Thyroid gland (tissue), 4 donors: ENCODE measurements around the gene AMMECR1. TPM values are rescaled to one million over a fixed set of nuclear protein-coding genes. Genes with fewer than 3 reads are reported as not detected.

ENCODE experiments used
- DNase-seq, 2 donors: peaks; one replicate each; pipeline ENCODE4 v3.0.0-alpha.2; 2019
- H3K27ac ChIP-seq, 3 donors: fragments of 200-600 bp; sonication (generic); 1 replicate in 2 of 3; 2 replicates in 1 of 3; pipeline ENCODE4 v1.5.1; 2016 to 2019; ENCODE audit warnings: mild to moderate bottlenecking in 1 of 3, moderate library complexity in 1 of 3
- H3K27me3 ChIP-seq: fragments of 200-600 bp; sonication (generic); one replicate; pipeline ENCODE4 v1.5.1; 2019
- H3K36me3 ChIP-seq, 2 donors: fragments of 200-600 bp; sonication (generic); one replicate each; pipeline ENCODE4 v1.5.1; 2016 to 2019
- H3K4me1 ChIP-seq, 2 donors: fragments of 200-600 bp; sonication (generic); one replicate each; pipeline ENCODE4 v1.5.1; 2017 to 2019
- H3K4me3 ChIP-seq, 3 donors: fragments of 200-600 bp; sonication (generic); replicated peaks in 1 of 3; 1 replicate in 2 of 3; 2 replicates in 1 of 3; pipeline ENCODE4 v1.5.1; 2016; ENCODE audit warnings: mild to moderate bottlenecking in 1 of 3
- H3K9me3 ChIP-seq: fragments of 200-600 bp; sonication (generic); one replicate; pipeline ENCODE4 v1.5.1; 2017
- CTCF ChIP-seq, 6 experiments: fragments of 200-600 bp in 3 of 6; fragments of 450-650 bp in 3 of 6; sonication (generic) in 3 of 6; IDR thresholded peaks; one replicate each; pipeline ENCODE4 v1.5.1; 2016 to 2019; ENCODE audit warnings: antibody characterized with exemption in 6 of 6, mild to moderate bottlenecking in 2 of 6, inconsistent platforms in 1 of 6, moderate library complexity in 1 of 6
- POLR2A ChIP-seq, 2 donors: fragments of 450-650 bp; IDR thresholded peaks; one replicate each; pipeline ENCODE4 v1.6.1; 2017; ENCODE audit warnings: antibody characterized with exemption in 2 of 2, mild to moderate bottlenecking in 2 of 2, moderate library complexity in 1 of 2
- WGBS, 2 donors: methylation state at CpG; one replicate each; pipeline ENCODE4 v1.1.5; 2017; 5-methylcytosine and 5-hydroxymethylcytosine counted together
- intact Hi-C: fragments of 100-400 bp; cut with DNase I; formaldehyde crosslinking; loops from one replicate; pipeline ENCODE4 v1.15.1; 2023
- total RNA-seq, 4 donors: library from RNA; depleted of rRNA; stranded (reverse); fragments of >200 nt; gene quantifications; one replicate each; pipeline ENCODE4 v1.2.3, GENCODE V29; 2016

The AMMECR1 gene
- total RNA-seq, 4 donors from 2014 or later = 6.2 to 38.0 (median 11.0) TPM

GRCh38 chrX:110192516-110192915 is 125.4 kb downstream of the AMMECR1 start:
- WGBS, 2 donors = 93 to 100% methylated on average over 3 to 4 of the region's 4 CpGs
- H3K9me3 ChIP-seq = no peaks in the 10 kb centered on the region
- peaks cover 3 to 7% of the 10 kb centered on the region in 2 donors for H3K4me1 ChIP-seq
- no peak overlapping the region for H3K4me3 ChIP-seq
- intact Hi-C loops = no loop called here
- no peaks in the 10 kb centered on the region for H3K27me3 ChIP-seq
- no peak for DNase-seq
- no peaks in the 10 kb centered on the region for H3K36me3 ChIP-seq
- H3K27ac ChIP-seq = no peak overlapping the region
- TF ChIP-seq POLR2A (IDR thresholded peaks at IDR 0.05) = no peak
- TF ChIP-seq CTCF (IDR thresholded peaks at IDR 0.05) = no peak

GRCh38 chrX:110188701-110189558 is 129.0 kb downstream of the AMMECR1 start:
- Histone ChIP-seq H3K4me1 (no peaks in the 10 kb centered on the region), H3K9me3 (no peaks in the 10 kb centered on the region), H3K4me3 (no peak overlapping the region), H3K27me3 (no peaks in the 10 kb centered on the region), H3K27ac (no peak overlapping the region), H3K36me3 (no peaks in the 10 kb centered on the region)
- DNase-seq = no peak
- WGBS, 2 donors = 77 to 90% methylated on average over 3 to 4 of the region's 4 CpGs
- no peak for TF ChIP-seq CTCF (IDR thresholded peaks at IDR 0.05)
- no peak for TF ChIP-seq POLR2A (IDR thresholded peaks at IDR 0.05)
- intact Hi-C loops = no loop called here

- no peak for DNase-seq
- no peak overlapping the region for H3K27ac ChIP-seq
- H3K4me1 ChIP-seq = no peaks in the 10 kb centered on the region
- intact Hi-C loops = no loop called here
- no peaks in the 10 kb centered on the region for H3K36me3 ChIP-seq
- WGBS, 2 donors = 94 to 100% methylated on average over 2 of the region's 2 CpGs
- TF ChIP-seq POLR2A (IDR thresholded peaks at IDR 0.05) (no peak), CTCF (IDR thresholded peaks at IDR 0.05) (no peak)
- H3K9me3 ChIP-seq = no peaks in the 10 kb centered on the region
- H3K27me3 ChIP-seq = no peaks in the 10 kb centered on the region
- H3K4me3 ChIP-seq = no peak overlapping the region
These were observed 134.6 kb downstream of the AMMECR1 start for GRCh38 chrX:110183314-110183713.

GRCh38 chrX:110182865-110183264 is 135.0 kb downstream of the AMMECR1 start:
- Histone ChIP-seq H3K9me3 (no peaks in the 10 kb centered on the region), H3K27ac (no peak overlapping the region), H3K4me1 (no peaks in the 10 kb centered on the region), H3K4me3 (no peak overlapping the region), H3K36me3 (no peaks in the 10 kb centered on the region), H3K27me3 (no peaks in the 10 kb centered on the region)
- no peak for DNase-seq
- WGBS, 2 donors = 86 to 100% methylated on average over 1 to 4 of the region's 6 CpGs
- no peak for TF ChIP-seq CTCF (IDR thresholded peaks at IDR 0.05)
- no peak for TF ChIP-seq POLR2A (IDR thresholded peaks at IDR 0.05)
- intact Hi-C loops = no loop called here

- H3K9me3 ChIP-seq = no peaks in the 10 kb centered on the region
- no peak for DNase-seq
- H3K36me3 ChIP-seq = no peaks in the 10 kb centered on the region
- no peak for TF ChIP-seq CTCF (IDR thresholded peaks at IDR 0.05)
- TF ChIP-seq POLR2A (IDR thresholded peaks at IDR 0.05) = no peak
- no peak overlapping the region for H3K27ac ChIP-seq
- no peaks in the 10 kb centered on the region for H3K4me1 ChIP-seq
- no peak overlapping the region for H3K4me3 ChIP-seq
- H3K27me3 ChIP-seq = no peaks in the 10 kb centered on the region
- intact Hi-C loops = no loop called here
- WGBS, 2 donors = 100% methylated on average over 1 of the region's 1 CpG; no CpG with 5 or more reads in 1 of the 2 donors
These were observed 135.5 kb downstream of the AMMECR1 start for GRCh38 chrX:110182362-110182761.
